Measurements from ENCODE around the gene TIAM1. TPM values are rescaled to one million over a fixed set of nuclear protein-coding genes. Genes with fewer than 3 reads are reported as not detected.
A peak's percentile ranks its signal among the peaks of the same experiment; 100 is the strongest.

The TIAM1 gene
- total RNA-seq, 1 donor, result 16.3 TPM

- H2AFZ ChIP-seq (ENCODE audit: low read length), result no peak overlapping the region
- no peaks in the 10 kb centered on the region for H3K9me3 ChIP-seq (ENCODE audit: low read depth, low read length)
- H3K4me3 ChIP-seq (ENCODE audit: insufficient read depth, low read length), result no peak overlapping the region
- no peak for DNase-seq (ENCODE audit: insufficient read length, low spot score, missing footprints)
- no peak overlapping the region for H3K4me2 ChIP-seq (ENCODE audit: insufficient read depth, low read length)
- TF ChIP-seq, protein P1, sequence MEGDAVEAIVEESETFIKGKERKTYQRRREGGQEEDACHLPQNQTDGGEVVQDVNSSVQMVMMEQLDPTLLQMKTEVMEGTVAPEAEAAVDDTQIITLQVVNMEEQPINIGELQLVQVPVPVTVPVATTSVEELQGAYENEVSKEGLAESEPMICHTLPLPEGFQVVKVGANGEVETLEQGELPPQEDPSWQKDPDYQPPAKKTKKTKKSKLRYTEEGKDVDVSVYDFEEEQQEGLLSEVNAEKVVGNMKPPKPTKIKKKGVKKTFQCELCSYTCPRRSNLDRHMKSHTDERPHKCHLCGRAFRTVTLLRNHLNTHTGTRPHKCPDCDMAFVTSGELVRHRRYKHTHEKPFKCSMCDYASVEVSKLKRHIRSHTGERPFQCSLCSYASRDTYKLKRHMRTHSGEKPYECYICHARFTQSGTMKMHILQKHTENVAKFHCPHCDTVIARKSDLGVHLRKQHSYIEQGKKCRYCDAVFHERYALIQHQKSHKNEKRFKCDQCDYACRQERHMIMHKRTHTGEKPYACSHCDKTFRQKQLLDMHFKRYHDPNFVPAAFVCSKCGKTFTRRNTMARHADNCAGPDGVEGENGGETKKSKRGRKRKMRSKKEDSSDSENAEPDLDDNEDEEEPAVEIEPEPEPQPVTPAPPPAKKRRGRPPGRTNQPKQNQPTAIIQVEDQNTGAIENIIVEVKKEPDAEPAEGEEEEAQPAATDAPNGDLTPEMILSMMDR (IDR thresholded peaks at IDR 0.05; ENCODE audit: extremely low read depth, low read depth, low read length), result no peak
- peaks cover 2% of the 10 kb centered on the region for H3K27me3 ChIP-seq (ENCODE audit: insufficient read depth, low read length)
- no peaks in the 10 kb centered on the region for H3K79me2 ChIP-seq (ENCODE audit: insufficient read depth, low read length)
- H4K20me1 ChIP-seq (ENCODE audit: insufficient read depth, low read length), result no peaks in the 10 kb centered on the region
- no peaks in the 10 kb centered on the region for H3K36me3 ChIP-seq (ENCODE audit: insufficient read depth, low read length)
- H3K4me1 ChIP-seq (ENCODE audit: insufficient read depth, low read length), result peaks cover 4% of the 10 kb centered on the region
- H3K27ac ChIP-seq (ENCODE audit: low read depth, low read length), result no peak overlapping the region
Measured at GRCh38 chr21:31368361-31368760, 24.3 kb upstream of the TIAM1 start.

- H3K4me2 ChIP-seq (ENCODE audit: insufficient read depth, low read length), result no peak overlapping the region
- DNase-seq (ENCODE audit: insufficient read length, low spot score, missing footprints), result no peak
- no peak overlapping the region for H3K27ac ChIP-seq (ENCODE audit: low read depth, low read length)
- peaks cover 6% of the 10 kb centered on the region for H3K27me3 ChIP-seq (ENCODE audit: insufficient read depth, low read length)
- H3K4me1 ChIP-seq (ENCODE audit: insufficient read depth, low read length), result peaks cover 4% of the 10 kb centered on the region
- H2AFZ ChIP-seq (ENCODE audit: low read length), result no peak overlapping the region
- TF ChIP-seq, protein P1 (IDR thresholded peaks at IDR 0.05; ENCODE audit: extremely low read depth, low read depth, low read length), result no peak
- no peaks in the 10 kb centered on the region for H3K36me3 ChIP-seq (ENCODE audit: insufficient read depth, low read length)
- no peaks in the 10 kb centered on the region for H4K20me1 ChIP-seq (ENCODE audit: insufficient read depth, low read length)
- no peaks in the 10 kb centered on the region for H3K79me2 ChIP-seq (ENCODE audit: insufficient read depth, low read length)
- no peaks in the 10 kb centered on the region for H3K9me3 ChIP-seq (ENCODE audit: low read depth, low read length)
- no peak overlapping the region for H3K4me3 ChIP-seq (ENCODE audit: insufficient read depth, low read length)
Measured at GRCh38 chr21:31367801-31368200, 23.7 kb upstream of the TIAM1 start.

DNA sequence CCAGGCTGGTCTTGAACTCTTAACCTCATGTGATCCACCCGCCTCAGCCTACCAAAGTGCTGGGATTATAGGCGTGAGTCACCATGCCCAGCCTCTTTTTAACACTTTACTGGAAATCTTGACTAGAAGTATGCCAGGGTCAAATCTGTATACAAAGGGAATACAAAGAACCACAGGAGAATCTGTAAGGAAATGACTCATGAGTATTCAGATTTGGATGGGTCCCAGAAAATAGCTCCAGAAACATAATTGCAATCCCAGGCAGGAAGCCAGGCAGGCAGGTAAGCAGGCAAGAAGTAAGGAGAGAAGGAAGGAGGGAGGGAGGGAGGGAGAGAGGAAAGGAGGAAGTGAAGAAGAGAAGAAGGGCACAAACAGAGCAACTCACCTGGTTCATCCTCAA lies 22.8 kb upstream of the TIAM1 start:
- no peaks in the 10 kb centered on the region for H3K36me3 ChIP-seq (ENCODE audit: insufficient read depth, low read length)
- peak; percentile 62 for DNase-seq (ENCODE audit: insufficient read length, low spot score, missing footprints)
- no peaks in the 10 kb centered on the region for H3K79me2 ChIP-seq (ENCODE audit: insufficient read depth, low read length)
- no peaks in the 10 kb centered on the region for H4K20me1 ChIP-seq (ENCODE audit: insufficient read depth, low read length)
- peaks cover 6% of the 10 kb centered on the region for H3K27me3 ChIP-seq (ENCODE audit: insufficient read depth, low read length)
- peaks cover 4% of the 10 kb centered on the region for H3K4me1 ChIP-seq (ENCODE audit: insufficient read depth, low read length)
- no peak overlapping the region for H3K4me3 ChIP-seq (ENCODE audit: insufficient read depth, low read length)
- H3K9me3 ChIP-seq (ENCODE audit: low read depth, low read length), result no peaks in the 10 kb centered on the region
- no peak overlapping the region for H2AFZ ChIP-seq (ENCODE audit: low read length)
- H3K27ac ChIP-seq (ENCODE audit: low read depth, low read length), result no peak overlapping the region
- TF ChIP-seq, protein P1 (IDR thresholded peaks at IDR 0.05; ENCODE audit: extremely low read depth, low read depth, low read length), result no peak
- H3K4me2 ChIP-seq (ENCODE audit: insufficient read depth, low read length), result no peak overlapping the region

DNA sequence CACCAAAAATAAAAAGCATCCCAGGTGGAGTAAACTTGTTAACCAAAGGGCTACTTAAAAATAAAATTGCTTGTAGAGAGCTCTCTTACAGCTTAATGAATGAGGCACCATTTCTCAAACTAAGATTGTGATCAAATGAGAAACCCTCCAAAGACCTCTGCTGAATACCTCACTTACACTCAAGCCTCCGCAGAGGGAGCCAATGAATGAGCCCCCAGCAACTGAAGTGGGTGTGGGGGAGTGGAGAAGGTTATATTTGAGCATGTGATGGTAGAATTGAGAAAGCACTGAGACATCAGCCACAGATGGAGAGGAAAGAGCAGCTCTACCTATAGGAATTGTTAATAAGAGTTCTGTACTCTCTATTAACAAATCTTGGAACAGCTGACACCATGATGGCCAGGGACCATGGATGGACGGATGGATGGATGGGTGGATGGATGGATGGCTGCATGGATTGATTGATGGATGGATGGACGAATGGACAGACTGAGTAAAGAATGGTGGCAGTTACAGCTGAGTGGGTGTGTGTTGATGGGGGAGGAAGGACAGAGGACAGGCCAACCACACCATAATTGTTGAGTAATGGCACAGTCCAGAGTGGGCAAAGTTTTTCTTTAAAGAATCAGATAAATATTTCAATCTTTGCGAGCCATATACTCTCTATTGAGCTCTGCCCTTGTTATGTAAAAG lies 20.3 kb upstream of the TIAM1 start:
- Histone ChIP-seq H3K4me3 (ENCODE audit: insufficient read depth, low read length) (no peak overlapping the region), H3K27ac (ENCODE audit: low read depth, low read length) (no peak overlapping the region), H3K79me2 (ENCODE audit: insufficient read depth, low read length) (no peaks in the 10 kb centered on the region), H2AFZ (ENCODE audit: low read length) (no peak overlapping the region), H3K9me3 (ENCODE audit: low read depth, low read length) (no peaks in the 10 kb centered on the region), H3K4me2 (ENCODE audit: insufficient read depth, low read length) (no peak overlapping the region), H4K20me1 (ENCODE audit: insufficient read depth, low read length) (no peaks in the 10 kb centered on the region), H3K4me1 (ENCODE audit: insufficient read depth, low read length) (peaks cover 4% of the 10 kb centered on the region), H3K36me3 (ENCODE audit: insufficient read depth, low read length) (no peaks in the 10 kb centered on the region), H3K27me3 (ENCODE audit: insufficient read depth, low read length) (peaks cover 9% of the 10 kb centered on the region)
- no peak for DNase-seq (ENCODE audit: insufficient read length, low spot score, missing footprints)
- TF ChIP-seq, protein P1 (IDR thresholded peaks at IDR 0.05; ENCODE audit: extremely low read depth, low read depth, low read length), result no peak
